Measurements from ENCODE around the gene SLC26A4. TPM values are rescaled to one million over a fixed set of nuclear protein-coding genes. Genes with fewer than 3 reads are reported as not detected.

SLC26A4 gene
- total RNA-seq (2014; rRNA removed; shearing (Covaris generic); ENCODE audit: low replicate concordance) = 0.04 and 0.19 TPM in 2 replicates

- peak within 1 kb of the TSS; percentile 25; the same call in 1 of the 2 replicates for H3K4me3 ChIP-seq (ENCODE audit: low read length)
- H3K79me2 ChIP-seq (ENCODE audit: low read length) = no peaks in the 10 kb centered on the region
- H3K9ac ChIP-seq (ENCODE audit: low read length) = no peak within 1 kb of the TSS
- peak; percentile 62 for DNase-seq
- no peak within 1 kb of the TSS for H3K27ac ChIP-seq (ENCODE audit: low read length)
- no peaks in the 10 kb centered on the region for H3K36me3 ChIP-seq (ENCODE audit: insufficient read depth, low read length)
- no peak within 1 kb of the TSS for H2AFZ ChIP-seq (ENCODE audit: low read length)
- H3K4me1 ChIP-seq (ENCODE audit: low read length) = peaks cover 18% of the 10 kb centered on the region
- H3K9me3 ChIP-seq (ENCODE audit: low read length) = no peaks in the 10 kb centered on the region
- peak within 1 kb of the TSS; percentile 52 for H3K4me2 ChIP-seq (ENCODE audit: low read depth, low read length, poor library complexity, severe bottlenecking)
- H3K27me3 ChIP-seq (ENCODE audit: low read length) = no peaks in the 10 kb centered on the region
- no peaks in the 10 kb centered on the region; the same call in 1 of the 2 replicates for H4K20me1 ChIP-seq (ENCODE audit: insufficient read depth, low read depth, low read length)
- H3K9me2 ChIP-seq (replicated peaks; ENCODE audit: insufficient read depth, low read length) = no peaks in the 10 kb centered on the region
These were observed at the start of gene SLC26A4 for GRCh38 chr7:107660381-107661080. TSS of gene SLC26A4 (plus strand) at chr7:107660828. CDS start at chr7:107661642, 814 bp downstream.

DNA sequence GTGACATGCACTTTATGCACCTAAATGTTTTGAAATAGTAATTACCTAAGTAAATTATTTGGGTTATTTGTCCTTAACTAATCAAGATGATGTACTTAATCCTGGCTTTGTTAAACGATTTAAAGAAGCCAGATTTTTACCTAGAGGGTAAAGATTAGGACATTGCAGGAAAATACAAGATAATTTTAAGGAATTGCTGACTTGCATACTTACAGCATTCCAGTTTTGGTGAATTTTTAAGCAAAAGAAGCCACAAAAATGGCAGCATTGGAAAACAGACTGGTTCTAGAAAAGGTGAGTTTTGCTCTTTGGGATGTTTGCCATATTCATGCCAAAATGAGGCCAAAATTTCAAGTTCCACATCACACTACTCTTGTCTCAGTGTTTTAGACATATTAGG, 47.2 kb upstream of the SLC26A4 start:
- no peaks in the 10 kb centered on the region for H3K9me2 ChIP-seq (replicated peaks; ENCODE audit: insufficient read depth, low read length)
- H3K36me3 ChIP-seq (ENCODE audit: insufficient read depth, low read length) = peaks cover 30% of the 10 kb centered on the region; the same call in 1 of the 2 replicates
- no peak overlapping the region for H3K4me2 ChIP-seq (ENCODE audit: low read depth, low read length, poor library complexity, severe bottlenecking)
- no peaks in the 10 kb centered on the region for H3K4me1 ChIP-seq (ENCODE audit: low read length)
- H3K27me3 ChIP-seq (ENCODE audit: low read length) = no peaks in the 10 kb centered on the region
- H3K27ac ChIP-seq (ENCODE audit: low read length) = no peak overlapping the region
- H3K9ac ChIP-seq (ENCODE audit: low read length) = no peak overlapping the region
- H3K9me3 ChIP-seq (ENCODE audit: low read length) = no peaks in the 10 kb centered on the region
- H3K4me3 ChIP-seq (ENCODE audit: low read length) = no peak overlapping the region
- H2AFZ ChIP-seq (ENCODE audit: low read length) = no peak overlapping the region
- no peaks in the 10 kb centered on the region for H3K79me2 ChIP-seq (ENCODE audit: low read length)
- H4K20me1 ChIP-seq (ENCODE audit: insufficient read depth, low read depth, low read length) = no peaks in the 10 kb centered on the region
- no peak for DNase-seq

DNA sequence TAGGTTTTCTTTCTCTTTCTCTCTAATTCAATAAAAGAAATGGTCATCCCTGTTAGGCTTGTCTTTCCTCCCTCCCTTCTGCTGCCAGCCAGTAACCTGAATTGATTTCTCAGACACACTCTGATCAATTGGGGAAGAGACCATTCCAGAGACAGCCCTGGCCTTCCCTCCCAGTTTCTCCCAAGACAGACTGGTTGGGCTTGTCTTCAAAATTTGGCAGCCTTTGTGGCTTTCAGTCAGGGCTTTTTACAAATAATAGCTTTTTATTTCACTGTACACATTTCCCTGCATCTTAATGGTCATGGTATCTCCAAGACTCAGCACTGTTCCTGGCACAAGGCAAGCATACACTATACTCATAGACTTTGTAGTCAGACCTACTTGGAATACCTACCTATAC, 46.7 kb upstream of the SLC26A4 start:
- Histone ChIP-seq H3K9ac (ENCODE audit: low read length) (no peak overlapping the region), H3K9me2 (replicated peaks; ENCODE audit: insufficient read depth, low read length) (no peaks in the 10 kb centered on the region), H2AFZ (ENCODE audit: low read length) (no peak overlapping the region), H3K79me2 (ENCODE audit: low read length) (no peaks in the 10 kb centered on the region), H3K4me2 (ENCODE audit: low read depth, low read length, poor library complexity, severe bottlenecking) (no peak overlapping the region), H3K27ac (ENCODE audit: low read length) (no peak overlapping the region), H4K20me1 (ENCODE audit: insufficient read depth, low read depth, low read length) (no peaks in the 10 kb centered on the region), H3K4me1 (ENCODE audit: low read length) (no peaks in the 10 kb centered on the region), H3K9me3 (ENCODE audit: low read length) (no peaks in the 10 kb centered on the region), H3K27me3 (ENCODE audit: low read length) (no peaks in the 10 kb centered on the region), H3K36me3 (ENCODE audit: insufficient read depth, low read length) (peaks cover 28% of the 10 kb centered on the region; the same call in 1 of the 2 replicates), H3K4me3 (ENCODE audit: low read length) (no peak overlapping the region)
- DNase-seq = no peak

- Histone ChIP-seq H3K9me2 (replicated peaks; ENCODE audit: insufficient read depth, low read length) (no peaks in the 10 kb centered on the region), H3K4me1 (ENCODE audit: low read length) (no peaks in the 10 kb centered on the region), H2AFZ (ENCODE audit: low read length) (no peak overlapping the region), H4K20me1 (ENCODE audit: insufficient read depth, low read depth, low read length) (no peaks in the 10 kb centered on the region), H3K9me3 (ENCODE audit: low read length) (no peaks in the 10 kb centered on the region), H3K27me3 (ENCODE audit: low read length) (no peaks in the 10 kb centered on the region), H3K9ac (ENCODE audit: low read length) (no peak overlapping the region), H3K36me3 (ENCODE audit: insufficient read depth, low read length) (peaks cover 24% of the 10 kb centered on the region; the same call in 1 of the 2 replicates), H3K79me2 (ENCODE audit: low read length) (no peaks in the 10 kb centered on the region), H3K4me3 (ENCODE audit: low read length) (no peak overlapping the region), H3K4me2 (ENCODE audit: low read depth, low read length, poor library complexity, severe bottlenecking) (no peak overlapping the region), H3K27ac (ENCODE audit: low read length) (no peak overlapping the region)
- DNase-seq = no peak
These were observed 46.2 kb upstream of the SLC26A4 start for GRCh38 chr7:107614425-107614824.

- H3K4me2 ChIP-seq (ENCODE audit: low read depth, low read length, poor library complexity, severe bottlenecking) = no peak overlapping the region
- no peak overlapping the region for H3K4me3 ChIP-seq (ENCODE audit: low read length)
- peaks cover 24% of the 10 kb centered on the region; the same call in 1 of the 2 replicates for H3K36me3 ChIP-seq (ENCODE audit: insufficient read depth, low read length)
- H3K4me1 ChIP-seq (ENCODE audit: low read length) = no peaks in the 10 kb centered on the region
- H3K9me3 ChIP-seq (ENCODE audit: low read length) = no peaks in the 10 kb centered on the region
- no peak overlapping the region for H3K27ac ChIP-seq (ENCODE audit: low read length)
- H4K20me1 ChIP-seq (ENCODE audit: insufficient read depth, low read depth, low read length) = no peaks in the 10 kb centered on the region
- H3K9me2 ChIP-seq (replicated peaks; ENCODE audit: insufficient read depth, low read length) = no peaks in the 10 kb centered on the region
- H3K79me2 ChIP-seq (ENCODE audit: low read length) = no peaks in the 10 kb centered on the region
- H2AFZ ChIP-seq (ENCODE audit: low read length) = no peak overlapping the region
- H3K27me3 ChIP-seq (ENCODE audit: low read length) = no peaks in the 10 kb centered on the region
- H3K9ac ChIP-seq (ENCODE audit: low read length) = no peak overlapping the region
- DNase-seq = no peak
These were observed 44.5 kb upstream of the SLC26A4 start for GRCh38 chr7:107615910-107616680.

DNA sequence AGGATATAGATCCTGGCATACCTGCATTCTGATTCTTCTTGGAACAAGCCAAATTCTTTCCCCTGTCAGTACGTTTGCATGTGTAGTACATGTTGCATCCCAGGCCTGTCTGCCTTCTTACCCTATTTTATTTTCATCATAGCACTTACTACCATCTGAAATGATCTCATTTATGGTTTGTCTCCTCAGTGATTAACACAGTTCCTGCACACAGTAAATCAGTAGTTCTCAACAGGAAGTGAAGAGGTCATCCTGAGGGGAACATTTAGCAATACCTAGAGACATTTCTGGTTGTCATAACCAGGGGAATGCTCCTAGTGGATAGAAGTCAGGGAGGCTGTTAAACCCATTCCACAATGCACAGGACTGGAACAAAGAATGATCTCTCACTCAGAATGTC, 38.2 kb upstream of the SLC26A4 start:
- no peaks in the 10 kb centered on the region for H3K9me3 ChIP-seq (ENCODE audit: low read length)
- no peaks in the 10 kb centered on the region for H3K79me2 ChIP-seq (ENCODE audit: low read length)
- no peaks in the 10 kb centered on the region for H3K9me2 ChIP-seq (replicated peaks; ENCODE audit: insufficient read depth, low read length)
- H3K9ac ChIP-seq (ENCODE audit: low read length) = no peak overlapping the region
- H3K4me1 ChIP-seq (ENCODE audit: low read length) = no peaks in the 10 kb centered on the region
- H3K36me3 ChIP-seq (ENCODE audit: insufficient read depth, low read length) = 0 out of 2 replicates have a peak, but pooled peaks cover 4% of the 10 kb centered on the region
- H3K27ac ChIP-seq (ENCODE audit: low read length) = no peak overlapping the region
- H3K4me2 ChIP-seq (ENCODE audit: low read depth, low read length, poor library complexity, severe bottlenecking) = no peak overlapping the region
- H3K27me3 ChIP-seq (ENCODE audit: low read length) = no peaks in the 10 kb centered on the region
- H3K4me3 ChIP-seq (ENCODE audit: low read length) = no peak overlapping the region
- H4K20me1 ChIP-seq (ENCODE audit: insufficient read depth, low read depth, low read length) = no peaks in the 10 kb centered on the region
- H2AFZ ChIP-seq (ENCODE audit: low read length) = no peak overlapping the region
- no peak for DNase-seq

GRCh38 chr7:107622894-107623293, 37.7 kb upstream of the SLC26A4 start:
- Histone ChIP-seq H3K27ac (ENCODE audit: low read length) (no peak overlapping the region), H4K20me1 (ENCODE audit: insufficient read depth, low read depth, low read length) (no peaks in the 10 kb centered on the region), H3K9ac (ENCODE audit: low read length) (no peak overlapping the region), H3K9me3 (ENCODE audit: low read length) (no peaks in the 10 kb centered on the region), H3K9me2 (replicated peaks; ENCODE audit: insufficient read depth, low read length) (no peaks in the 10 kb centered on the region), H3K4me3 (ENCODE audit: low read length) (no peak overlapping the region), H3K36me3 (ENCODE audit: insufficient read depth, low read length) (0 out of 2 replicates have a peak, but pooled peaks cover 4% of the 10 kb centered on the region), H3K4me1 (ENCODE audit: low read length) (no peaks in the 10 kb centered on the region), H3K4me2 (ENCODE audit: low read depth, low read length, poor library complexity, severe bottlenecking) (no peak overlapping the region), H3K27me3 (ENCODE audit: low read length) (no peaks in the 10 kb centered on the region), H3K79me2 (ENCODE audit: low read length) (no peaks in the 10 kb centered on the region), H2AFZ (ENCODE audit: low read length) (no peak overlapping the region)
- no peak for DNase-seq

DNA sequence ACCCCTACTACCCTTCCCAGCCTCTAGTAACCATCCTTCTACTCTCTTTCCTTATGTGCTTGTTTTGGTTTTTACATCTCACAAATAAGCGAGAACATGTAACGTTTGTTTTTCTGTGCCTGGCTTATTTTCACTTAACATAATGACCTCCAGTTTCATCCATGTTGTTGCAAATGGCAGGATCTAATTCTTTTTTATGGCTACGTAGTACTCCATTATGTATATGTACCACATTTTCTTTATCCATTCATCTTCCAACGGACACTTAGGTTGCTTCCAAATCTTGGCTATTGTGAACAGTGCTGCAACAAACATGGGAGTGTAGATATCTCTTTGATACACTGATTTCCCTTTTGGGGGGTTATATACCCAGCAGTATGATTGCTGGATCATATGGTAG, 33.6 kb upstream of the SLC26A4 start:
- no peaks in the 10 kb centered on the region for H3K27me3 ChIP-seq (ENCODE audit: low read length)
- H3K27ac ChIP-seq (ENCODE audit: low read length) = no peak overlapping the region
- H2AFZ ChIP-seq (ENCODE audit: low read length) = no peak overlapping the region
- H3K9ac ChIP-seq (ENCODE audit: low read length) = no peak overlapping the region
- no peaks in the 10 kb centered on the region for H3K4me1 ChIP-seq (ENCODE audit: low read length)
- no peaks in the 10 kb centered on the region for H3K9me2 ChIP-seq (replicated peaks; ENCODE audit: insufficient read depth, low read length)
- H4K20me1 ChIP-seq (ENCODE audit: insufficient read depth, low read depth, low read length) = no peaks in the 10 kb centered on the region
- H3K36me3 ChIP-seq (ENCODE audit: insufficient read depth, low read length) = no peaks in the 10 kb centered on the region
- H3K4me3 ChIP-seq (ENCODE audit: low read length) = no peak overlapping the region
- DNase-seq = no peak
- H3K9me3 ChIP-seq (ENCODE audit: low read length) = no peaks in the 10 kb centered on the region
- no peak overlapping the region for H3K4me2 ChIP-seq (ENCODE audit: low read depth, low read length, poor library complexity, severe bottlenecking)
- H3K79me2 ChIP-seq (ENCODE audit: low read length) = no peaks in the 10 kb centered on the region
